HG02642 (cell line): ENCODE results near the gene B3GALT6.

Experiments
- ATAC-seq: cut with Tn5 transposase; IDR thresholded peaks from one replicate; pipeline ENCODE4 v1.9.1; 2021; ENCODE audit warnings: mild to moderate bottlenecking; ENCODE audit not compliant: unreplicated experiment, poor library complexity

B3GALT6 gene

GRCh38 chr1:1259540-1259939, 27.5 kb downstream of the B3GALT6 start:
- ATAC-seq = no peak

DNA sequence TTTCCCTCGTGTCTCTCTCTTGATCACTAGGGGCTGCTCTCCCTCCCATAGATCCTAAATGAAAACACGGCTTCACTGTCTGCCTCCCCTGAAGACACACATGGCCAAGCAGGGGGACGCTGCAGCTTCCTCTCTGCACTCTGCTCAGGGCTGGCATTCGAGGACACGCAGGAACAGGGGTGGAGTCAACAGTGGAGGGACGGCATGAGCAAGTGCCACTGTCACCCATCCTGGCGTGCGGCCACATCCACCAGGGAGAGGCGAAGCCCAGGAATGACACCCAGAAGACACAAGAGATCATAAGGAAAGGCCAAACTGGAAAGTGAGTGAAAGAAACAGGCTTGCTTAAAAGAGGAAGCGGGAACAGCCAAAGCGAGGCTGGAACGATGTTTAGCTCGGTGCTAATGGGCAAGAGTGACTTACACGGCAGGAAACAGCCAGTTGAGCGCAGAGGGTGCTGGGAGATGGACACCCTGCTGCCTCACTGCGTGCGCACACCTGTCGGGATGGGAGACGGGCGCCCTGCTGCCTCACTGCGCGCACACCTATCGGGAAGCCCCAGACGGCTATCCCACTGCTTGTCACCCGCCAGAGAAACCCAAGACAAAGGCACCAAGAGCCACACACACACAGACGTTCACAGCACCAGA, 28.0 kb downstream of the B3GALT6 start:
- ATAC-seq = no peak

GRCh38 chr1:1260843-1261560, 29.0 kb downstream of the B3GALT6 start:
- ATAC-seq = no peak

- ATAC-seq = no peak
These were observed 30.0 kb downstream of the B3GALT6 start for GRCh38 chr1:1262071-1262470.

GRCh38 chr1:1262758-1263157, 30.7 kb downstream of the B3GALT6 start:
- ATAC-seq = no peak

DNA sequence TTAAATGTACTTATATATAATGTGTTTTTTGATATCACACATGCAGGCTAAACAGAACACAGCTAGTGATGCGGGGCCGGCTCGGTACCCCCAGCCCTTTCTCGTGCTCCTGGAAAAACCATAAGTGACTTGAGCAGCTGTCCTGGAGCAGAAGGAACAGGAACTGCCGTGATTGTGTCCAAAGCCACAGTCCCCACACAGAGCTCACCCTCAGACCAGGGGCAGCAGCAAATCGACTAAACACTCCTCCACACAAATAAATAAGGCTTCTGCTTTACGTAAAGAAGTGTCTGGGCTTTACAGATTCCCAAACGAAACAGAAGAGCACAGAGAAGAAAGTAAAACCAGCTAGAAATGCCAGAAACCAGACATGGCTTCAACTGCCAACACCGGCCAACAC, 32.0 kb downstream of the B3GALT6 start:
- ATAC-seq = no peak

- ATAC-seq = no peak
These were observed 32.8 kb downstream of the B3GALT6 start for GRCh38 chr1:1264868-1265272.

DNA sequence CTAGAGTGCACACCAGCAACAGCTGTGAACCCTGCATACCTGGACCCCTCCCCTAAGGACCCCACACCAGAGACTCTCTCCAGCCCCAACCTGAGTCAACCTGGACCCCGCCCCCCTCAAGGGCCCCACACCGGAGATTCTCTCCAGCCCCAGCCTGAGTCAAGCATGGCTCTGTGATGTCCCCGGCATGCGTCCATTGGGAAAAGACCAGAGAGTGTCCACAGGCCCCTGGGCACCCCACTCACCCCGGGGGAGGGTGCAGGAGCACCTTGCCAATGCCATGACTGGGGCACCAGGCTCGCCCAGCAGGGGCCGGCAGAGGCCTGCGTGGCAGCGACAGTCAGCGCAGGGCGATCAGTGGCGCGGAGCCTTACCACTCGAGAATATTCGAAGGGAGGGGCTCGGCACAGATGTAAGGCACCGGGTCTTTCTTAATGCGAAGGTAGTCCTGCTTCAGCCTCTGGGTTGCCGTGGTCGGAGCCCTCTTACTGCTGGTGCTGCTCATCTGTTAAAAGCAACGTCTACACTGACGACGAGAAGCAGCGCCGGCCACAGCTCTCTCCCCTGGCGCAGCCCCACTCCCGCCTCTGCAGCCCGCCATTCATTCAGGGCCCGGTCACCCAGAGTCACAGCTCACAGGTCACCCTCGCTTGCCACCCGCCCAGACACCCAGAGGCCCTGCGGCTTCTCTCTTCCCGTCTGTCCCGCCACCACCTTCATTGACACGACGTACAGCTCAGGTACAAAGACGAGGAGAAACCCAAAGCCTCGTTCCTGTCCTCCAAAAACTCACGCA, 35.6 kb downstream of the B3GALT6 start:
- ATAC-seq = no peak

- no peak for ATAC-seq
These were observed 36.2 kb downstream of the B3GALT6 start for GRCh38 chr1:1268284-1268682.

DNA sequence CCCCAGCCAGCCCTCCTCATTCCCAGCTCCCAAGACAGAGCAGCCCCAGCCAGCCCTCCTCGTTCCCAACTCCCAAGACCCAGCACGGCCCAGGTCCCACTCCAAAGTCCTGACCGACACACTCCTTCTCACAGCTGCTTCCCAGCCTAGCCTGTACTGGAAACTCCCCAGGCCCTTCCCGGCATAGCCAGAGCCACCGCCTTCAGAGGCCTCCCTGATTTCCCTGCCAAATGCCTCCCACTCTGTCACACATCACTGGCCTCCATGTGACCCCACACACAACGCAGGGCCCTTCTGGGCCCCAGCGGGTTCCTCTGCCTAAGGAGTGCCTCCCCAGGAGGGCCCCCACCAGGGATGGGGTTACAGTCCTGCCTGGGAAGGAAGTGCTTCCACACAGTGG, 38.8 kb downstream of the B3GALT6 start:
- ATAC-seq = no peak

GRCh38 chr1:1272341-1273208, 40.5 kb downstream of the B3GALT6 start:
- peak; percentile 1 for ATAC-seq

- peak; percentile 4 for ATAC-seq
These were observed 41.1 kb downstream of the B3GALT6 start for GRCh38 chr1:1273209-1273511.

- peak; percentile 84 for ATAC-seq
These were observed 41.7 kb downstream of the B3GALT6 start, which contains the start of gene UBE2J2 for GRCh38 chr1:1273512-1274298. Gene UBE2J2, minus strand, starts transcription at chr1:1273854. Its CDS starts 5,862 bp downstream, at chr1:1267992.

GRCh38 chr1:1274299-1274930, 42.4 kb downstream of the B3GALT6 start:
- peak; percentile 20 for ATAC-seq

DNA sequence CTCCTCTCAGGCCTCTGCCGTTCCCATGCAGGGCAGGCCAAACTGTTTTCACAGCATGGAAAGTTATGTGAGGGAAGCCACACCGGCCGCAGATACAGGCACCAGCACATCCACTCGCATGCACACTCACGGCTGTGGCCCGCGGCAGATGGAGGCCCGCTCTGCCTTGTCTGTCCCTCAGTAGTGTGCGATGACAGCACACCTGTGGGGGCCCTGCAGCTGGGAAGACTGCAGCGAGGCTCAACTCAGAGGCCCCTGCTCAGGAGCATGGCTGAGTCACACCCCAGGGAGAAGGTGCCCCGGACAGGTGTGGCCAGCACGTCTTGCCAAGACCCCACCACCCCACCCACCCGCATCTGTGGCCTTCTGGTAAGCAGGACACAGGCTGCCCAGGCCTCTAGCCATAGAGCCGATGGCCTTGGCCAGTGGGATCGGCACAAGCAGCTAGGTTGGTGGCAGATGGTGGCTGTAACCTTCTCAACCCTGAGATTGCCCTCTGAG, 42.9 kb downstream of the B3GALT6 start:
- ATAC-seq = no peak

DNA sequence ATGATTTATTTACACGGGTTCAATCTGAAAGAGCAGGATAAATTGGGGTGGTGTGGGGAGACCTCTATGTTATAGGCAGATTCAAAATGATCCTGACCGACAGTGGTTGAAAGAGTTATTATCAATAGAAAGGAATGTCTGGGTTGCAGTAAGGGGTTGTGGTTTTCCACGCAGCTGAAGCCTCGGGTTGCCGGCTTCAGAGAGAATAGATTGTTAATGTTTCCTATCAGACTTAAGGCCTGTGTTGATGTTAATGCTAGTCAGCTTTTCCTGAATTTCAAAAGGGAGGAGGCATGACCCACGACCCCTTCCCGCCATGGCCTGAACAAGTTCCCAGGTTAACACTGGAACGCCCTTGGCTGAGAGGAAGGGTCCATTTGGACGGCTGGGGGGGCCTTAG, 43.8 kb downstream of the B3GALT6 start:
- no peak for ATAC-seq

DNA sequence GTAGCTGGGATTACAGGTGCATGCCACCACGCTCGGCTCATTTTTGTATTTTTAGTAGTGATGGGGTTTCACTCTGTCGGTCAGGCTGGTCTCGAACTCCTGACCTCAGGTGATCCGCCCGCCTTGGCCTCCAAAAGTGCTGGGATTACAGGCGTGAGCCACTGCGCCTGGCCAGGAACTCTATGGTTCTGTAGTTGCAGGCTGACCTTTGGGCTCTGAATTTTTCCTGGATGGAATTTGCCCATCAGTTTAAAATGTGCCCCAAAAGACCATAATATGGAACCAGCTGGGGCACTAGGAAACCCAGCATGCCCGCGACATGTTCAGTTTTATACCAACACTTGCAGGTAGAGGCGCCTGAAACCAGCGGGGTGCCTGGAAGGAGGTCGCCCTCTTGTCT, 46.6 kb downstream of the B3GALT6 start:
- ATAC-seq = no peak

DNA sequence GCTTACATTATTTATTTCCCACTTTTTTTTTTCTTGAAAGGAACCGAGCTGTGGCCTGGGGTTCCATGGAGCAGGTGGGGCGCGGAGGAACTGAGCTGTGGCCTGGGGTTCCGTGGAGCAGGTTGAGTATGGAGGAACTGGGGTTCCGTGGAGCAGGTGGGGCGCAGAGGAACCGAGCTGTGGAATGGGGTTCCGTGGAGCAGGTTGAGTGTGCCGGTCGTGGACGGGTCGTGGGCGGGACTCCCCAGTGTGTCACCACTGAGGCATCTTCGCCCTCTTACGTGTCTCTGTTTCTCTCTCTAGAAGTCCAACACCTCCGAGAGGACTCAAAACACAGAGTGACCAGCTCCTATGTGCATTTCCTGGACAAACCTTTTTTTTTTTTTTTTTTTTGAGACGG, 47.0 kb downstream of the B3GALT6 start:
- no peak for ATAC-seq
